ENCODE results near the gene HMGCS1. TPM values are rescaled to one million over a fixed set of nuclear protein-coding genes. Genes with fewer than 3 reads are reported as not detected.

HMGCS1 gene
- total and polyA plus RNA-seq, 2 donors from 2014 or later = 30.9 to 55.1 TPM

- Histone ChIP-seq H3K36me3 (ENCODE audit: control insufficient read depth in 2 of 3, insufficient read depth in 3 of 3, low read length in 3 of 3) (peaks cover 0 to 3% (median 0%) of the 10 kb centered on the region in 3 donors), H3K27me3 (ENCODE audit: control insufficient read depth, insufficient read depth, low read length) (no peaks in the 10 kb centered on the region), H3K9me3 (ENCODE audit: control insufficient read depth in 2 of 3, insufficient read depth in 1 of 3, low read length in 3 of 3) (no peaks in the 10 kb centered on the region), H3K4me1 (ENCODE audit: control insufficient read depth in 2 of 3, insufficient read depth in 2 of 3, low read depth in 1 of 3, low read length in 3 of 3) (no peaks in the 10 kb centered on the region), H3K4me3 (ENCODE audit: low read length in 3 of 3) (no peak overlapping the region), H3K27ac (ENCODE audit: low read depth in 2 of 2, low read length in 2 of 2) (no peak overlapping the region), H3K9ac (ENCODE audit: low read length in 3 of 3) (no peak overlapping the region)
- no peak for FAIRE-seq
- intact Hi-C loops (cut with DNase I) = no loop called here
- no peak for TF ChIP-seq CTCF (IDR thresholded peaks at IDR 0.05; ENCODE audit: borderline replicate concordance, extremely low read depth, insufficient read depth)
- no peak for DNase-seq
These were observed 31.2 kb downstream of the HMGCS1 start for GRCh38 chr5:43281840-43282658.

GRCh38 chr5:43279548-43280274 is 33.5 kb downstream of the HMGCS1 start:
- no peaks in the 10 kb centered on the region for H3K27me3 ChIP-seq (ENCODE audit: control insufficient read depth, insufficient read depth, low read length)
- intact Hi-C loops (cut with DNase I) = no loop called here

GRCh38 chr5:43275391-43275790 is 37.8 kb downstream of the HMGCS1 start:
- no peaks in the 10 kb centered on the region for H3K36me3 ChIP-seq (ENCODE audit: control insufficient read depth in 2 of 3, insufficient read depth in 3 of 3, low read length in 3 of 3)

More at GRCh38 chr5:43279548-43280274, 33.5 kb downstream of the HMGCS1 start:
- Histone ChIP-seq H3K9me3 (ENCODE audit: control insufficient read depth in 2 of 3, insufficient read depth in 1 of 3, low read length in 3 of 3) (no peaks in the 10 kb centered on the region), H3K27ac (ENCODE audit: low read depth in 2 of 2, low read length in 2 of 2) (no peak overlapping the region), H3K9ac (ENCODE audit: low read length in 3 of 3) (no peak overlapping the region), H3K4me1 (ENCODE audit: control insufficient read depth in 2 of 3, insufficient read depth in 2 of 3, low read depth in 1 of 3, low read length in 3 of 3) (no peaks in the 10 kb centered on the region), H3K36me3 (ENCODE audit: control insufficient read depth in 2 of 3, insufficient read depth in 3 of 3, low read length in 3 of 3) (no peaks in the 10 kb centered on the region), H3K4me3 (ENCODE audit: low read length in 3 of 3) (no peak overlapping the region)
- no peak for DNase-seq
- FAIRE-seq = no peak
- TF ChIP-seq CTCF (IDR thresholded peaks at IDR 0.05; ENCODE audit: borderline replicate concordance, extremely low read depth, insufficient read depth) = no peak

More at GRCh38 chr5:43275391-43275790, 37.8 kb downstream of the HMGCS1 start:
- no peaks in the 10 kb centered on the region for H3K27me3 ChIP-seq (ENCODE audit: control insufficient read depth, insufficient read depth, low read length)
- no peak overlapping the region for H3K9ac ChIP-seq (ENCODE audit: low read length in 3 of 3)
- no peaks in the 10 kb centered on the region for H3K4me1 ChIP-seq (ENCODE audit: control insufficient read depth in 2 of 3, insufficient read depth in 2 of 3, low read depth in 1 of 3, low read length in 3 of 3)
- intact Hi-C loops (cut with DNase I) = no loop called here
- no peaks in the 10 kb centered on the region for H3K9me3 ChIP-seq (ENCODE audit: control insufficient read depth in 2 of 3, insufficient read depth in 1 of 3, low read length in 3 of 3)
- FAIRE-seq = no peak
- H3K4me3 ChIP-seq (ENCODE audit: low read length in 3 of 3) = no peak overlapping the region
- no peak for TF ChIP-seq CTCF (IDR thresholded peaks at IDR 0.05; ENCODE audit: borderline replicate concordance, extremely low read depth, insufficient read depth)
- no peak for DNase-seq
- no peak overlapping the region for H3K27ac ChIP-seq (ENCODE audit: low read depth in 2 of 2, low read length in 2 of 2)

Data from kidney (tissue), 14 donors.